Osteocyte (in vitro differentiated cells): Measurements from ENCODE around the gene NOMO2. TPM values are rescaled to one million over a fixed set of nuclear protein-coding genes. Genes with fewer than 3 reads are reported as not detected.
A peak's percentile ranks its signal among the peaks of the same experiment; 100 is the strongest.
"Not testable (repeated sequence)": the region's sequence is repeated elsewhere in the genome, so short reads cannot be mapped to it uniquely, and the experiment has no call there.

ENCODE experiments used
- DNase-seq: peaks from one replicate; pipeline ENCODE4 v3.0.0; 2021; ENCODE audit warnings: mixed read lengths; ENCODE audit not compliant: unreplicated experiment; ENCODE audit errors: extremely low spot score
- H3K27ac Mint-ChIP-seq: one replicate; pipeline ENCODE4 v1.8.0; 2021; ENCODE audit warnings: mild to moderate bottlenecking, mixed read lengths; ENCODE audit not compliant: unreplicated experiment
- H3K27me3 Mint-ChIP-seq: one replicate; pipeline ENCODE4 v1.8.0; 2021; ENCODE audit warnings: mixed read lengths; ENCODE audit not compliant: unreplicated experiment
- H3K36me3 Mint-ChIP-seq: one replicate; pipeline ENCODE4 v1.8.0; 2021; ENCODE audit warnings: mixed read lengths; ENCODE audit not compliant: unreplicated experiment
- H3K4me1 Mint-ChIP-seq: one replicate; pipeline ENCODE4 v1.8.0; 2021; ENCODE audit warnings: mixed read lengths; ENCODE audit not compliant: unreplicated experiment
- H3K4me3 Mint-ChIP-seq: one replicate; pipeline ENCODE4 v1.8.0; 2021; ENCODE audit warnings: mild to moderate bottlenecking, moderate library complexity, mixed read lengths; ENCODE audit not compliant: unreplicated experiment
- H3K9me3 Mint-ChIP-seq: one replicate; pipeline ENCODE4 v1.8.0; 2021; ENCODE audit warnings: mixed read lengths; ENCODE audit not compliant: unreplicated experiment
- CTCF ChIP-seq: fragments of 200-600 bp; sonication (generic); IDR thresholded peaks from 2 replicates; pipeline ENCODE4 v1.5.0; 2021; ENCODE audit warnings: antibody characterized with exemption, mild to moderate bottlenecking, moderate library complexity
- total RNA-seq: library from RNA; stranded (reverse); gene quantifications from 2 replicates; pipeline ENCODE4 v1.2.1, GENCODE V29; 2021

Gene NOMO2
- total RNA-seq, 1 donor from 2014 or later = 142 TPM

GRCh38 chr16:18537004-18537403, 24.9 kb downstream of the NOMO2 start:
- TF ChIP-seq CTCF = peak; percentile 46
- not testable (repeated sequence) for H3K4me1 Mint-ChIP-seq, H3K27ac Mint-ChIP-seq, H3K27me3 Mint-ChIP-seq, H3K4me3 Mint-ChIP-seq, H3K9me3 Mint-ChIP-seq, DNase-seq, H3K36me3 Mint-ChIP-seq

GRCh38 chr16:18535519-18536168, 26.3 kb downstream of the NOMO2 start:
- not testable (repeated sequence) for H3K36me3 Mint-ChIP-seq, DNase-seq, H3K4me3 Mint-ChIP-seq, H3K27ac Mint-ChIP-seq, H3K27me3 Mint-ChIP-seq, H3K4me1 Mint-ChIP-seq, H3K9me3 Mint-ChIP-seq

- H3K4me1 Mint-ChIP-seq, H3K36me3 Mint-ChIP-seq: not testable (repeated sequence)
These were observed 27.6 kb downstream of the NOMO2 start for GRCh38 chr16:18534308-18534707.

GRCh38 chr16:18531323-18531722, 30.6 kb downstream of the NOMO2 start:
- not testable (repeated sequence) for H3K4me1 Mint-ChIP-seq, DNase-seq, H3K9me3 Mint-ChIP-seq, H3K27ac Mint-ChIP-seq, H3K4me3 Mint-ChIP-seq, H3K27me3 Mint-ChIP-seq
- H3K36me3 Mint-ChIP-seq = peaks cover 11% of the 10 kb centered on the region

More at GRCh38 chr16:18534308-18534707, 27.6 kb downstream of the NOMO2 start:
- H3K27me3 Mint-ChIP-seq, H3K4me3 Mint-ChIP-seq, H3K27ac Mint-ChIP-seq, DNase-seq, H3K9me3 Mint-ChIP-seq: not testable (repeated sequence)

GRCh38 chr16:18530329-18530728, 31.6 kb downstream of the NOMO2 start:
- not testable (repeated sequence) for H3K27ac Mint-ChIP-seq, H3K4me1 Mint-ChIP-seq, H3K27me3 Mint-ChIP-seq, H3K36me3 Mint-ChIP-seq, H3K9me3 Mint-ChIP-seq, DNase-seq, H3K4me3 Mint-ChIP-seq

GRCh38 chr16:18526547-18526946, 35.4 kb downstream of the NOMO2 start:
- H3K9me3 Mint-ChIP-seq, DNase-seq, H3K4me1 Mint-ChIP-seq, H3K27me3 Mint-ChIP-seq, H3K4me3 Mint-ChIP-seq, H3K36me3 Mint-ChIP-seq, H3K27ac Mint-ChIP-seq: not testable (repeated sequence)

GRCh38 chr16:18525882-18526482, 35.9 kb downstream of the NOMO2 start:
- not testable (repeated sequence) for H3K27ac Mint-ChIP-seq, DNase-seq, H3K9me3 Mint-ChIP-seq, H3K27me3 Mint-ChIP-seq, H3K4me1 Mint-ChIP-seq, H3K4me3 Mint-ChIP-seq, H3K36me3 Mint-ChIP-seq

- H3K27ac Mint-ChIP-seq, H3K9me3 Mint-ChIP-seq, H3K4me3 Mint-ChIP-seq, DNase-seq, H3K36me3 Mint-ChIP-seq, H3K4me1 Mint-ChIP-seq, H3K27me3 Mint-ChIP-seq: not testable (repeated sequence)
These were observed 39.3 kb downstream of the NOMO2 start for GRCh38 chr16:18522637-18523036.

- H3K4me3 Mint-ChIP-seq, H3K4me1 Mint-ChIP-seq, H3K27ac Mint-ChIP-seq, H3K9me3 Mint-ChIP-seq, H3K27me3 Mint-ChIP-seq, DNase-seq, H3K36me3 Mint-ChIP-seq: not testable (repeated sequence)
These were observed 40.3 kb downstream of the NOMO2 start for GRCh38 chr16:18521445-18522181.

- not testable (repeated sequence) for H3K27ac Mint-ChIP-seq
These were observed 43.2 kb downstream of the NOMO2 start for GRCh38 chr16:18518536-18519283.

GRCh38 chr16:18498430-18498829, 63.5 kb downstream of the NOMO2 start:
- H3K27ac Mint-ChIP-seq, H3K27me3 Mint-ChIP-seq, H3K36me3 Mint-ChIP-seq, H3K4me3 Mint-ChIP-seq, H3K9me3 Mint-ChIP-seq, DNase-seq, H3K4me1 Mint-ChIP-seq: not testable (repeated sequence)

More at GRCh38 chr16:18518536-18519283, 43.2 kb downstream of the NOMO2 start:
- H3K4me1 Mint-ChIP-seq, H3K4me3 Mint-ChIP-seq, H3K9me3 Mint-ChIP-seq, DNase-seq, H3K36me3 Mint-ChIP-seq, H3K27me3 Mint-ChIP-seq: not testable (repeated sequence)
